Cardiac fibroblast (primary cell): ENCODE data around the gene U2AF1.
"Not testable (repeated sequence)": the region's sequence is repeated elsewhere in the genome, so short reads cannot be mapped to it uniquely, and the experiment has no call there.

ENCODE experiments used
- DNase-seq, 2 donors: peaks; one replicate each; pipeline versions ENCODE4 v3.0.0 to v3.0.0-alpha.2; 2010; ENCODE audit warnings: low read depth in 2 of 2
- H3K4me3 ChIP-seq, 2 donors: replicated peaks in 1 of 2; 1 replicate in 1 of 2; 2 replicates in 1 of 2; pipeline ENCODE4 v1.5.1; 2011; ENCODE audit warnings: low read depth in 2 of 2, low read length in 2 of 2, mild to moderate bottlenecking in 2 of 2, moderate library complexity in 1 of 2

The U2AF1 gene

GRCh38 chr21:43045165-43045875 lies 62.0 kb downstream of the U2AF1 start:
- H3K4me3 ChIP-seq, DNase-seq: not testable (repeated sequence)

- not testable (repeated sequence) for DNase-seq, H3K4me3 ChIP-seq
Observed at GRCh38 chr21:43044547-43044946, 62.8 kb downstream of the U2AF1 start.

- not testable (repeated sequence) for H3K4me3 ChIP-seq, DNase-seq
Observed at GRCh38 chr21:43043291-43043690, 64.1 kb downstream of the U2AF1 start.
